Endothelial cell of umbilical vein (primary cell): ENCODE data around the gene DNAJC25. TPM values are rescaled to one million over a fixed set of nuclear protein-coding genes. Genes with fewer than 3 reads are reported as not detected.
A peak's percentile ranks its signal among the peaks of the same experiment; 100 is the strongest.

Experiments used
- BruUV-seq: library from RNA; stranded (reverse); fragments of 400-500 nt; replicated peaks from 2 replicates; lab custom pipeline; 2021; lab: Mats Ljungman, UMichigan
- CTCF ChIA-PET: fragments of 300-600, 350-600 bp; sonication (Branson Sonifier 250); formaldehyde crosslinking; loops from one replicate; lab custom pipeline; 2021; ENCODE audit warnings: antibody characterized with exemption, inconsistent platforms; lab: Charles Lee
- POLR2A ChIA-PET: fragments of 300-600, 350-600 bp; sonication (Branson Sonifier 250); formaldehyde crosslinking; loops from one replicate; lab custom pipeline; 2021; ENCODE audit warnings: antibody characterized with exemption, inconsistent platforms; lab: Charles Lee
- DNase-seq: peaks from one replicate; pipeline ENCODE4 v3.0.0-alpha.2; 2011; ENCODE audit warnings: low read depth, low spot score
- FAIRE-seq: peaks from 2 replicates; lab custom pipeline; 2011; peaks lifted over from hg19 to GRCh38; lab: Jason Lieb, UNC
- H2AFZ ChIP-seq: 2 replicates; pipeline ENCODE4 v1.6.0; 2012; ENCODE audit warnings: low read depth, low read length, control low read depth, inconsistent platforms
- H3K27ac ChIP-seq: 2 replicates; pipeline ENCODE4 v1.5.1; 2011; ENCODE audit warnings: low read depth, mild to moderate bottlenecking, control low read depth, low read length, moderate library complexity; ENCODE audit not compliant: insufficient read depth
- H3K27me3 ChIP-seq, 2 experiments: 2 replicates each; pipeline versions ENCODE4 v1.6.0 to v1.6.1; 2011; ENCODE audit warnings: low read length in 2 of 2, mixed read lengths in 1 of 2; ENCODE audit not compliant: control insufficient read depth in 2 of 2, insufficient read depth in 2 of 2
- H3K36me3 ChIP-seq, 2 experiments: 2 replicates in 1 of 2; 3 replicates in 1 of 2; pipeline ENCODE4 v1.5.1; 2011; ENCODE audit warnings: low read length in 2 of 2, mild to moderate bottlenecking in 1 of 2, moderate library complexity in 1 of 2; ENCODE audit not compliant: control insufficient read depth in 2 of 2, insufficient read depth in 2 of 2; ENCODE audit errors: extremely low read depth in 1 of 2
- H3K4me1 ChIP-seq: 3 replicates; pipeline ENCODE4 v1.5.1; 2011; ENCODE audit warnings: mild to moderate bottlenecking, low read length; ENCODE audit not compliant: control insufficient read depth, insufficient read depth; ENCODE audit errors: extremely low read depth
- H3K4me2 ChIP-seq: 2 replicates; pipeline ENCODE4 v1.6.1; 2011; ENCODE audit warnings: low read length, control low read depth, mixed read lengths; ENCODE audit not compliant: insufficient read depth
- H3K4me3 ChIP-seq, 3 experiments: fragments of 200-600 bp in 1 of 3; sonication (generic), shearing (Covaris generic) in 1 of 3; replicated peaks in 1 of 3; 2 replicates each; pipeline ENCODE4 v1.5.1; 2011 to 2016; ENCODE audit warnings: control low read depth in 3 of 3, low read length in 3 of 3, mild to moderate bottlenecking in 2 of 3, inconsistent platforms in 1 of 3, low read depth in 1 of 3, moderate library complexity in 1 of 3; ENCODE audit not compliant: insufficient read depth in 1 of 3
- H3K79me2 ChIP-seq: 2 replicates; pipeline ENCODE4 v1.6.0; 2012; ENCODE audit warnings: low read length, inconsistent platforms; ENCODE audit not compliant: control insufficient read depth, insufficient read depth
- H3K9ac ChIP-seq: replicated peaks from 2 replicates; pipeline ENCODE3; 2011; ENCODE audit warnings: low read length, control low read depth; ENCODE audit not compliant: insufficient read depth; ENCODE audit errors: extremely low read depth
- H3K9me1 ChIP-seq: replicated peaks from 3 replicates; pipeline ENCODE4 v1.6.0; 2011; ENCODE audit warnings: mild to moderate bottlenecking, low read length; ENCODE audit not compliant: control insufficient read depth, insufficient read depth; ENCODE audit errors: extremely low read depth
- H3K9me3 ChIP-seq: replicated peaks from 2 replicates; pipeline ENCODE4 v1.5.1; 2012; ENCODE audit warnings: low read length, inconsistent platforms; ENCODE audit not compliant: control insufficient read depth, insufficient read depth
- H4K20me1 ChIP-seq: replicated peaks from 2 replicates; pipeline ENCODE3; 2011; ENCODE audit warnings: mild to moderate bottlenecking, low read length; ENCODE audit not compliant: control insufficient read depth, insufficient read depth; ENCODE audit errors: extremely low read depth
- CTCF ChIP-seq, 2 donors: IDR thresholded peaks; 1 replicate in 1 of 2; 2 replicates in 1 of 2; pipeline ENCODE4 v1.5.1; 2011; ENCODE audit warnings: low read length in 2 of 2, mild to moderate bottlenecking in 2 of 2, moderate library complexity in 2 of 2, control low read depth in 1 of 2, inconsistent platforms in 1 of 2, low read depth in 1 of 2; ENCODE audit not compliant: insufficient read depth in 1 of 2; ENCODE audit errors: extremely low read depth in 1 of 2
- MAX ChIP-seq: IDR thresholded peaks from 2 replicates; pipeline ENCODE4 v1.6.1; 2011; ENCODE audit not compliant: insufficient read depth, insufficient read length
- MYC ChIP-seq: IDR thresholded peaks from one replicate; pipeline ENCODE4 v1.6.1; 2011; ENCODE audit warnings: mild to moderate bottlenecking, low read depth, low read length
- dilution Hi-C: fragments of 300-500 bp; cut with MboI; formaldehyde crosslinking; loops from one replicate; pipeline ENCODE4 v1.15.0; 2019; ENCODE audit warnings: low sequenced_read_pairs; ENCODE audit not compliant: extremely low pct_ligation_motif_present
- intact Hi-C: fragments of 100-400 bp; cut with micrococcal nuclease; formaldehyde crosslinking; loops from one replicate; pipeline ENCODE4 v1.10.0; 2022
- polyA plus RNA-seq, 4 experiments: library from polyadenylated mRNA; depleted of rRNA in 3 of 4; stranded (reverse) in 3 of 4; unstranded in 1 of 4; fragments of >200 nt; gene quantifications; 2 replicates each; pipeline versions ENCODE4 v1.2.1 to v1.2.3, GENCODE V29; 2011 to 2012; ENCODE audit warnings: missing spikeins in 1 of 4
- total RNA-seq: library from RNA; stranded (reverse); gene quantifications from 2 replicates; pipeline ENCODE4 v1.2.3, GENCODE V29; 2021

The DNAJC25 gene
- total and polyA plus RNA-seq, 2 donors (not counting 3 experiments of a cell fraction or from before 2014, with no cell fraction given): 1.7 to 5.5 TPM

- Histone ChIP-seq H4K20me1 (no peaks in the 10 kb centered on the region), H3K9me3 (no peaks in the 10 kb centered on the region), H3K4me1 (peaks cover 15% of the 10 kb centered on the region), H3K79me2 (no peaks in the 10 kb centered on the region), H3K36me3 (peaks cover 0 to 1% of the 10 kb centered on the region in 2 experiments), H3K27me3 (no peaks in the 10 kb centered on the region), H3K4me2 (peak overlapping the region; percentile 72), H3K9ac (peak overlapping the region; percentile 55), H3K27ac (no peak overlapping the region), H2AFZ (peak overlapping the region; percentile 99), H3K9me1 (no peaks in the 10 kb centered on the region), H3K4me3 (peak overlapping the region; percentile 45 to 89 (median 60))
- POLR2A ChIA-PET: no interaction called here
- peak; percentile 33 for FAIRE-seq
- DNase-seq: peak; percentile 24
- dilution Hi-C loops (no loop called here), intact Hi-C loops (loop anchor here (1.0 to 2.0 kb wide), 2 partner anchors 31 to 63 kb away; partner anchors contain the start of genes DNAJC25 and PTGR1)
- TF ChIP-seq MAX (no peak), MYC (no peak), CTCF (IDR thresholded peaks at IDR 0.05; ENCODE audit: extremely low read depth in 1 of 2, insufficient read depth in 1 of 2, low read depth in 1 of 2, low read length in 2 of 2) (no peak)
- BruUV-seq: no TSS peak
- CTCF ChIA-PET: interaction anchor here (0.9 to 2.0 kb wide), 4 partner anchors 11 to 64 kb away, joined by 3 to 7 read pairs (median 4); no protein-coding TSS in a partner anchor
These were observed 30.8 kb downstream of the DNAJC25 start for GRCh38 chr9:111661802-111662521.
